ENCODE results near the gene OR56A3.

DNA sequence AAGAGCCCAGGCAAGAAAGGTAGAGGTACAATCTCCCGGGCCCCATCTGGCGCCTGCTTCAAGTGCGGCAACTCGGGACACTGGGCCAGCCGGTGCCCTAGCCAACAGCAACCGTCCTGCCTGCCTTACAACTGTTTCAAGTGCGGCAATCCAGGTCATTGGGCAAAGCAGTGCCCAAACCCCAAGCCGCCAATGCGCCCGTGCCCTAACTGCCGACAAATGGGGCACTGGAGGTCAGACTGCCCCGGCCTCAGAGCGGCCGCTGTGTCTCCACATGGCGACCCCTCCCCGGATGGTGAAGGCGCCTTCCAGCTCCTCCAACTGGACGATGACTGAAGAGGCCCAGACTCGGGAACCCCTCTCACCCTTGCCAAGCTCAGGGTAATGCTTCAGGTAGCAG, 11.4 kb upstream of the OR56A3 start:
- TF ChIP-seq POLR2A (IDR thresholded peaks at IDR 0.05): no peak
- TF ChIP-seq, protein P1, sequence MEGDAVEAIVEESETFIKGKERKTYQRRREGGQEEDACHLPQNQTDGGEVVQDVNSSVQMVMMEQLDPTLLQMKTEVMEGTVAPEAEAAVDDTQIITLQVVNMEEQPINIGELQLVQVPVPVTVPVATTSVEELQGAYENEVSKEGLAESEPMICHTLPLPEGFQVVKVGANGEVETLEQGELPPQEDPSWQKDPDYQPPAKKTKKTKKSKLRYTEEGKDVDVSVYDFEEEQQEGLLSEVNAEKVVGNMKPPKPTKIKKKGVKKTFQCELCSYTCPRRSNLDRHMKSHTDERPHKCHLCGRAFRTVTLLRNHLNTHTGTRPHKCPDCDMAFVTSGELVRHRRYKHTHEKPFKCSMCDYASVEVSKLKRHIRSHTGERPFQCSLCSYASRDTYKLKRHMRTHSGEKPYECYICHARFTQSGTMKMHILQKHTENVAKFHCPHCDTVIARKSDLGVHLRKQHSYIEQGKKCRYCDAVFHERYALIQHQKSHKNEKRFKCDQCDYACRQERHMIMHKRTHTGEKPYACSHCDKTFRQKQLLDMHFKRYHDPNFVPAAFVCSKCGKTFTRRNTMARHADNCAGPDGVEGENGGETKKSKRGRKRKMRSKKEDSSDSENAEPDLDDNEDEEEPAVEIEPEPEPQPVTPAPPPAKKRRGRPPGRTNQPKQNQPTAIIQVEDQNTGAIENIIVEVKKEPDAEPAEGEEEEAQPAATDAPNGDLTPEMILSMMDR (IDR thresholded peaks at IDR 0.05 in 4 of 5, conservative IDR thresholded peaks at IDR 0.05 in 1 of 5): no peak
